Omental fat pad (tissue), 4 donors: ENCODE data around the gene IDE. TPM values are rescaled to one million over a fixed set of nuclear protein-coding genes. Genes with fewer than 3 reads are reported as not detected.

Experiments used
- ATAC-seq: fragments of 150-250 bp; one replicate; pipeline ENCODE4 v1.9.1; 2016; ENCODE audit warnings: mild to moderate bottlenecking, moderate library complexity; ENCODE audit not compliant: low FRiP score
- DNase-seq: peaks from one replicate; pipeline ENCODE4 v3.0.0-alpha.2; 2019; ENCODE audit warnings: low spot score
- total RNA-seq, 4 donors: library from RNA; depleted of rRNA; stranded (reverse); fragments of >200 nt; gene quantifications; one replicate each; pipeline ENCODE4 v1.1.0, GENCODE V29; 2016
- TF ChIP-seq, protein P1 (sequence below), 3 donors: fragments of 450-650 bp; IDR thresholded peaks; one replicate each; pipeline ENCODE4 v1.5.1; 2016 to 2017; ENCODE audit warnings: antibody characterized with exemption in 3 of 3, mild to moderate bottlenecking in 3 of 3, moderate library complexity in 2 of 3

Gene IDE
- total RNA-seq, 4 donors from 2014 or later: 17.4 to 42.7 (median 21.8) TPM

DNA sequence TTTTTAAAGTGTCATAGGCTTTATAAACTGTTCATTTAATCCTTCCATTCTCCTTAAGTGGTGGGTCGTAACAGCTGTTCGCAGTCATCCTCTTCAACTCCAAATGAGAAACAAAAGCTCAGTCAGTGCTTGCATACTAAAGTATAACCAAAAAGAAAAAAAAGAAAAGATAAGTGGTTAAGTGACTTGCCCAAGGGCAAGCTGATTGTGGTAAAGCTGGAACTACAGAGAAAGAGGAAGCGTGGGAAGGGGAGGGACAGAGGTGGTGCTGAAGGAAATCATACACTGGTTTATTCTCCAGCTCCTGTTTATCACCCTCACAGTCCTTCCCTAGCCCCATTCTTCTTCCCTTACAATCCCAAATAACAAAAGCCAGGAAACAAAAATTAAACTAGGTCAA, 29.6 kb downstream of the IDE start:
- ATAC-seq: no peak
- no peak for DNase-seq
- TF ChIP-seq, protein P1, sequence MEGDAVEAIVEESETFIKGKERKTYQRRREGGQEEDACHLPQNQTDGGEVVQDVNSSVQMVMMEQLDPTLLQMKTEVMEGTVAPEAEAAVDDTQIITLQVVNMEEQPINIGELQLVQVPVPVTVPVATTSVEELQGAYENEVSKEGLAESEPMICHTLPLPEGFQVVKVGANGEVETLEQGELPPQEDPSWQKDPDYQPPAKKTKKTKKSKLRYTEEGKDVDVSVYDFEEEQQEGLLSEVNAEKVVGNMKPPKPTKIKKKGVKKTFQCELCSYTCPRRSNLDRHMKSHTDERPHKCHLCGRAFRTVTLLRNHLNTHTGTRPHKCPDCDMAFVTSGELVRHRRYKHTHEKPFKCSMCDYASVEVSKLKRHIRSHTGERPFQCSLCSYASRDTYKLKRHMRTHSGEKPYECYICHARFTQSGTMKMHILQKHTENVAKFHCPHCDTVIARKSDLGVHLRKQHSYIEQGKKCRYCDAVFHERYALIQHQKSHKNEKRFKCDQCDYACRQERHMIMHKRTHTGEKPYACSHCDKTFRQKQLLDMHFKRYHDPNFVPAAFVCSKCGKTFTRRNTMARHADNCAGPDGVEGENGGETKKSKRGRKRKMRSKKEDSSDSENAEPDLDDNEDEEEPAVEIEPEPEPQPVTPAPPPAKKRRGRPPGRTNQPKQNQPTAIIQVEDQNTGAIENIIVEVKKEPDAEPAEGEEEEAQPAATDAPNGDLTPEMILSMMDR (IDR thresholded peaks at IDR 0.05): no peak

DNA sequence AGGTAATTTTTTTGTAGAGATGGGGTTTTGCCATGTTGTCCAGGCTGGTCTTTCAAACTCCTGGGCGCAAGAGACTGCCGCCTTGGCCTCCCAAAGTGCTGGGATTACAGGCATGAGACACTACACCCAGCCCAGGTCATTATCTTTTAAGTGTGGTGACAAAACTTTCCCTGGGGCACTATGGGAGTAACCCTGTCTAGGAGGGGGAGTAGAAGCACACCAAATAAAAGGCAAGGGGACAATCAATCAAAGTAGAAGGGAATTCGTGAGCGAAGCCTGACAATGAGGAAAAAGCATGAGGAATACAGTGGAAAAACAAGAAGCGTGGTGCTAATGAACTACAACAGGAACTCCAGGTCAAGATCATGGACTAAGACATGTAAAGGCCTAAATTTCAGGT, 31.4 kb downstream of the IDE start:
- TF ChIP-seq, protein P1 (IDR thresholded peaks at IDR 0.05): no peak
- no peak for ATAC-seq
- DNase-seq: no peak

DNA sequence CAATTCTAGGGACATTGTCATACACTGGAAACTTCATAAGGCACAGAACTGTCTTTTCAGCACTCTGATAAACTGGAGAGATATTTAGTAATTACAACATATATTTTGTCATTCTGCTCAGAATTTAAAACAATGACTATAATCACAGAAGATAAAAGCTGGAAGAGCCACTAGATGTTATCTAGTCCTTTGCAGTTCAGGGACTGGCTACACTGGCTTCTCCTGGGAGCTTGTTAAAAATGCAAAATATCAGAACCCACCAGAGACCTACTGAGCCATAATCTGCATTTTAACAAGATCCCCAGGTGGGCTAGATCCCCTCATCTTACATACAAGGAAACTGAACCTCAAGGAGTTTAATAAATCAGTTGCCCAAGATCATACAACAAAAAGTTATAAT, 32.3 kb downstream of the IDE start:
- DNase-seq (no peak), ATAC-seq (no peak)
- TF ChIP-seq, protein P1 (IDR thresholded peaks at IDR 0.05): no peak

DNA sequence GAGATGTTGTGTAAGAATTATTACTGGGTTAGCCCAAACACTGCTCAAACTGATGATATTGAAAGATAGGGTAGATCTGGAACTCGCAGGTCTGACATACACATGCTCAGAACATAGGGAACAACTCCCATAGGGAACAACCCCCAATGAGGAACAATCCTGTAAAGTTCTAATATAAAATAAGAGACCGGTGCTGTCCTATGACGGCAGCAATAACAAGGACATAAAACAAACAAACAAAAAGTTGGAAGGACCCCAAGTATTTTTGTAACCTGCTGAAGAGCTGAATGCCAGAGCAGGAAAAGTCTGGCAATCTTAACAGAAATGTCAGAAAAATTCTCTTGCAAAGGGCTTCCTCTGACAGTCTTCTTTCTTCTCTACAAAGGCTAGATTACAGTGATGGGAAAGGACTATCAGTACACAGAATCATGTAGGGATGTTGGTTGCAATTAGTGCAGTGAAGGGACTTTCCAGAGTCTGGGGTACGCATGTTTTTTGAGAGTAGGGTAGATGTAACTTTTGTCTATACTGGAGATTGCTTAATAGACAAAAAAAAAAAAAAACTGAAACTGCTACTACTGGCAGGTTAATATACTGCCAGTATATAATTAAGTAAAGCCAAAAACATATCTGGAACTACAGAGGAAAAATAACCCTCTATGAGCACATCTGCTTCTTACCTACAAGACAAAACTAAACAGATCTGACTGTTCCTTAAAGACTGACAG, 35.5 kb downstream of the IDE start:
- ATAC-seq (no peak), DNase-seq (no peak)
- TF ChIP-seq, protein P1 (IDR thresholded peaks at IDR 0.05): no peak

DNA sequence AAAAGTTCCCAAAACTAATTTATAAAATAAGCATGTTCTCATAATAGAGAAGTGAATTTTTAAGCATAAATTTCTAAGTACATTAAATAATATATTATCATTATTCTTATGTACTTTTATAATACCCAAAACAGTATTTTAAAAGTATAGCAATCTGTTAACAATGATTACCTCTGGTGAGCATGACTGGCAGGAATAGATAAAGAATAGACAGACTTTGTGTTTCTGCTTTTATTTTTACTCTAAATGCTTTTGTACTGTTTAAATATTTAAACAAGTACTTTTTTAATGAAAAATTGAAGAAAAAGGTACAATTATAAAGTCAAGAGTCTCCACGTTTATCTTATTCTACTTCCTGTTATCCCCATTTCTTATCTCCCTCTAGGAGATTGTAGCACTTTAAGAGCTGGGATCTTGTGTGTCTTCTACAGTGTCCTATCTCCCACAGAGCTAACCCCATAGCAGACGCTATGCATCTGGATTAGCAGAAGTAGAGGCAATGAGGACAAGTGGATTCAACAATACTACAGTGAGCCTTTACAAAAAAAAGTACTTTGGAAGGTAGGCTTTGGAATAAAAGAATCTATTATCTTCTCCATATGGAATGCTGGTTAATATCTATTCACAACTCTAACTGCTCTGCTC, 42.9 kb downstream of the IDE start:
- DNase-seq (no peak), ATAC-seq (no peak)
- TF ChIP-seq, protein P1 (IDR thresholded peaks at IDR 0.05): no peak

DNA sequence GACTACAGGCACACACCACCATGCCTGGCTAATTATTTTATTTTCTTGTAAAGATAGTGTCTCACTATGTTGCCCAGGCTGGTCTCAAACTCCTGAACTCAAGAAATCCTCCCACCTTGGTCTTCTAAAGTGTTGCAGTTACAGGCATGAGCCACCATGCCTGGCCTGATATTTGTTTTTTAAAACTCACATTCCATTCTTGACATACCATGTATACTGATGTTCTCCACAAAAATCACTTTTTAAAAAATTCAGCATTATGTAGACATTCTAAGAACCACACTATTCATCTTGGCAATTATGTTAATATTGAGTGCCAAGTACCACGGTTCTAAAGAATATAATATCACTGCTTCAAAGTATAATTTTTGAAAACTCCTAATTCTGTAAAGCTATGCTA, 43.5 kb downstream of the IDE start:
- TF ChIP-seq, protein P1 (IDR thresholded peaks at IDR 0.05): no peak
- DNase-seq (no peak), ATAC-seq (no peak)

DNA sequence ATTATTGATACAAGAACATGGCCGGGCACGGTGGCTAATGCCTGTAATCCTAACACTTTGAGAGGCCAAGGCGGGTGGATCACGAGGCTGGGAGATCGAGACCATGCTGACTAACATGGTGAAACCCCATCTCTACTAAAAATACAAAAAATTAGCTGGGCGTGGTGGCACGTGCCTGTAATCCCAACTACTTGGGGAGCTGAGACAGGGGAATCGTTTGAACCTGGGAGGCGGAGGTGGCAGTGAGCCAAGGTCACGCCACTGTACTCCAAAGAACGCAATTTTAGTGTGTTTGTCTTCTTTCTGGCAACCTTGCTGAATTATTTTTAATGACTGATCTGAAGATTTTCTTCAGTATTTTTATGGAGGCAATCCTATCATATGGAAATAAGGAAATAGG, 46.2 kb downstream of the IDE start:
- no peak for ATAC-seq
- DNase-seq: no peak
- TF ChIP-seq, protein P1 (IDR thresholded peaks at IDR 0.05): no peak
